ENCODE results near the gene TAF3.

GRCh38 chr10:8063935-8064334 lies 245.6 kb downstream of the TAF3 start:
- TF ChIP-seq CTCF (IDR thresholded peaks at IDR 0.05) (no peak), POLR2A (IDR thresholded peaks at IDR 0.05) (no peak), POLR2AphosphoS5 (IDR thresholded peaks at IDR 0.05) (no peak)

Data from breast epithelium (tissue), 3 donors.